Measurements from ENCODE around the gene RNF207. TPM values are rescaled to one million over a fixed set of nuclear protein-coding genes. Genes with fewer than 3 reads are reported as not detected.

Gene RNF207
- total and polyA plus RNA-seq, 2 of the 13 experiments (the other 11 are each of a cell fraction or from before 2014, with no cell fraction given) = 9.8 to 15.9 TPM

DNA sequence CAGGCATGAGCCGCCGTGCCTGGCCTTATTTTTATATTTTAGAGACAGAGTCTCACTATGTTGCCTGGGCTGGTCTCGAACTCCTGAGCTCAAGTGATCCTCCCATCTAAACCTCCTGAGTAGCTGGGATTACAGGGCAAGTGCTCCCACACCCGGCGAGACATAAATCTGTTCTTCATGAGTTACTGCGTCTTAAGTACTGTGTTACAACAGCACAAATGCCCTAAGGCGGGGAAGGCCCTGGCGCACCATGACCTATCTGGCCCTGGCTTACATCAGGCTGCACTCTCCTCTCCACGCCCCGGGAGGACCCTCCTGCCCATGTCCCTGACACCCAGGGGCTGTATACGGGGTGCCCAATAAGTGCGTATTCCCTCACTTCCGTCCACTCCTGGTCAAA is 50.7 kb downstream of the RNF207 start:
- POLR2A ChIA-PET = no interaction called here
- H3K27me3 ChIP-seq (ENCODE audit: control insufficient read depth in 1 of 2, insufficient read depth in 2 of 2, low read length in 2 of 2) = peaks cover 0 to 15% of the 10 kb centered on the region in 2 experiments; a peak in 3 of 5 replicates
- H3K9ac ChIP-seq (ENCODE audit: insufficient read depth, low read depth, low read length) = no peak overlapping the region
- no peak for FAIRE-seq
- no peak overlapping the region for H3K27ac ChIP-seq (ENCODE audit: extremely low read length, insufficient read depth, low read length)
- 48% methylated on average over 12 of the region's 13 CpGs for WGBS (ENCODE audit: low lambda C conversion rate)
- H3K4me3 ChIP-seq (replicated peaks in 1 of 3; ENCODE audit: insufficient read depth in 1 of 3, low read depth in 2 of 3, low read length in 3 of 3) = no peak overlapping the region
- in situ Hi-C loops (cut with HindIII; ENCODE audit: extremely low pct_ligation_motif_present, low pct_unique_long_range_greater_than_20kb) (no loop called here), intact Hi-C loops (cut with micrococcal nuclease; ENCODE audit: unreplicated experiment) (no loop called here)
- no peaks in the 10 kb centered on the region for H3K79me2 ChIP-seq (ENCODE audit: insufficient read depth, low read length)
- no peaks in the 10 kb centered on the region for H4K20me1 ChIP-seq (ENCODE audit: insufficient read depth, low read length)
- CTCF ChIA-PET (ENCODE audit: low intra/inter-chr PET ratio, low total read pairs) = no interaction called here
- no TSS peak for BruUV-seq (replicated peaks)
- no peak overlapping the region for H2AFZ ChIP-seq (ENCODE audit: low read length)
- H3K4me2 ChIP-seq (ENCODE audit: low read depth, low read length) = no peak overlapping the region
- ATAC-seq = no peak
- TF ChIP-seq HNRNPK (IDR thresholded peaks at IDR 0.05; ENCODE audit: low read depth, low read length, poor library complexity, severe bottlenecking) (no peak), CCAR2 (optimal IDR thresholded peaks at IDR 0.05; ENCODE audit: low read depth, low read length) (no peak), SNRNP70 (IDR thresholded peaks at IDR 0.05; ENCODE audit: low read depth, low read length) (no peak), HOXA3 (CRISPR knock-in tag; IDR thresholded peaks at IDR 0.05) (no peak), ZNF552 (CRISPR knock-in tag; IDR thresholded peaks at IDR 0.05; ENCODE audit: borderline replicate concordance) (no peak), ZNF747 (CRISPR knock-in tag; IDR thresholded peaks at IDR 0.05; ENCODE audit: borderline replicate concordance) (no peak), ZNF432 (CRISPR knock-in tag; IDR thresholded peaks at IDR 0.05; ENCODE audit: borderline replicate concordance) (no peak), ISL2 (CRISPR knock-in tag; IDR thresholded peaks at IDR 0.05) (no peak), ZNF749 (CRISPR knock-in tag; IDR thresholded peaks at IDR 0.05; ENCODE audit: borderline replicate concordance) (no peak), BRD4 (CRISPR knock-in tag; IDR thresholded peaks at IDR 0.05) (no peak)
- TF ChIP-seq, protein P1, sequence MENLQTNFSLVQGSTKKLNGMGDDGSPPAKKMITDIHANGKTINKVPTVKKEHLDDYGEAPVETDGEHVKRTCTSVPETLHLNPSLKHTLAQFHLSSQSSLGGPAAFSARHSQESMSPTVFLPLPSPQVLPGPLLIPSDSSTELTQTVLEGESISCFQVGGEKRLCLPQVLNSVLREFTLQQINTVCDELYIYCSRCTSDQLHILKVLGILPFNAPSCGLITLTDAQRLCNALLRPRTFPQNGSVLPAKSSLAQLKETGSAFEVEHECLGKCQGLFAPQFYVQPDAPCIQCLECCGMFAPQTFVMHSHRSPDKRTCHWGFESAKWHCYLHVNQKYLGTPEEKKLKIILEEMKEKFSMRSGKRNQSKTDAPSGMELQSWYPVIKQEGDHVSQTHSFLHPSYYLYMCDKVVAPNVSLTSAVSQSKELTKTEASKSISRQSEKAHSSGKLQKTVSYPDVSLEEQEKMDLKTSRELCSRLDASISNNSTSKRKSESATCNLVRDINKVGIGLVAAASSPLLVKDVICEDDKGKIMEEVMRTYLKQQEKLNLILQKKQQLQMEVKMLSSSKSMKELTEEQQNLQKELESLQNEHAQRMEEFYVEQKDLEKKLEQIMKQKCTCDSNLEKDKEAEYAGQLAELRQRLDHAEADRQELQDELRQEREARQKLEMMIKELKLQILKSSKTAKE (CRISPR knock-in tag; IDR thresholded peaks at IDR 0.05; ENCODE audit: borderline replicate concordance) = no peak
- TF ChIP-seq, protein P2, sequence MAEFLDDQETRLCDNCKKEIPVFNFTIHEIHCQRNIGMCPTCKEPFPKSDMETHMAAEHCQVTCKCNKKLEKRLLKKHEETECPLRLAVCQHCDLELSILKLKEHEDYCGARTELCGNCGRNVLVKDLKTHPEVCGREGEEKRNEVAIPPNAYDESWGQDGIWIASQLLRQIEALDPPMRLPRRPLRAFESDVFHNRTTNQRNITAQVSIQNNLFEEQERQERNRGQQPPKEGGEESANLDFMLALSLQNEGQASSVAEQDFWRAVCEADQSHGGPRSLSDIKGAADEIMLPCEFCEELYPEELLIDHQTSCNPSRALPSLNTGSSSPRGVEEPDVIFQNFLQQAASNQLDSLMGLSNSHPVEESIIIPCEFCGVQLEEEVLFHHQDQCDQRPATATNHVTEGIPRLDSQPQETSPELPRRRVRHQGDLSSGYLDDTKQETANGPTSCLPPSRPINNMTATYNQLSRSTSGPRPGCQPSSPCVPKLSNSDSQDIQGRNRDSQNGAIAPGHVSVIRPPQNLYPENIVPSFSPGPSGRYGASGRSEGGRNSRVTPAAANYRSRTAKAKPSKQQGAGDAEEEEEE (CRISPR knock-in tag; IDR thresholded peaks at IDR 0.05; ENCODE audit: borderline replicate concordance) = no peak
- TF ChIP-seq, protein P3, sequence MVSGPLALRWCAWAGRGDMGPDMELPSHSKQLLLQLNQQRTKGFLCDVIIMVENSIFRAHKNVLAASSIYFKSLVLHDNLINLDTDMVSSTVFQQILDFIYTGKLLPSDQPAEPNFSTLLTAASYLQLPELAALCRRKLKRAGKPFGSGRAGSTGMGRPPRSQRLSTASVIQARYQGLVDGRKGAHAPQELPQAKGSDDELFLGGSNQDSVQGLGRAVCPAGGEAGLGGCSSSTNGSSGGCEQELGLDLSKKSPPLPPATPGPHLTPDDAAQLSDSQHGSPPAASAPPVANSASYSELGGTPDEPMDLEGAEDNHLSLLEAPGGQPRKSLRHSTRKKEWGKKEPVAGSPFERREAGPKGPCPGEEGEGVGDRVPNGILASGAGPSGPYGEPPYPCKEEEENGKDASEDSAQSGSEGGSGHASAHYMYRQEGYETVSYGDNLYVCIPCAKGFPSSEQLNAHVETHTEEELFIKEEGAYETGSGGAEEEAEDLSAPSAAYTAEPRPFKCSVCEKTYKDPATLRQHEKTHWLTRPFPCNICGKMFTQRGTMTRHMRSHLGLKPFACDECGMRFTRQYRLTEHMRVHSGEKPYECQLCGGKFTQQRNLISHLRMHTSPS (CRISPR knock-in tag; IDR thresholded peaks at IDR 0.05; ENCODE audit: low read depth) = no peak
- TF ChIP-seq, protein P4, sequence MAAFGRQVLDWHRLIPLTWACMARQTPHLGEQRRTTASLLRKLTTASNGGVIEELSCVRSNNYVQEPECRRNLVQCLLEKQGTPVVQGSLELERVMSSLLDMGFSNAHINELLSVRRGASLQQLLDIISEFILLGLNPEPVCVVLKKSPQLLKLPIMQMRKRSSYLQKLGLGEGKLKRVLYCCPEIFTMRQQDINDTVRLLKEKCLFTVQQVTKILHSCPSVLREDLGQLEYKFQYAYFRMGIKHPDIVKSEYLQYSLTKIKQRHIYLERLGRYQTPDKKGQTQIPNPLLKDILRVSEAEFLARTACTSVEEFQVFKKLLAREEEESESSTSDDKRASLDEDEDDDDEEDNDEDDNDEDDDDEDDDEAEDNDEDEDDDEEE (CRISPR knock-in tag; IDR thresholded peaks at IDR 0.05) = no peak
- H3K36me3 ChIP-seq (replicated peaks in 1 of 2; ENCODE audit: control insufficient read depth in 1 of 2, insufficient read depth in 2 of 2, low read length in 2 of 2) = no peaks in the 10 kb centered on the region
- no peak for DNase-seq (ENCODE audit: low spot score)
- no peaks in the 10 kb centered on the region for H3K9me3 ChIP-seq (ENCODE audit: low read length)
- H3K4me1 ChIP-seq (ENCODE audit: insufficient read depth, low read length) = peaks cover 24% of the 10 kb centered on the region
